Activated T-cell treated with anti-CD3 and anti-CD28 coated beads, Interleukin-2, amount 50 U/mL, for 24 hours (primary cell): Measurements from ENCODE around the gene LSM11.
"Not testable (repeated sequence)": the region's sequence is repeated elsewhere in the genome, so short reads cannot be mapped to it uniquely, and the experiment has no call there.

Experiments used
- DNase-seq: peaks from one replicate; pipeline ENCODE4 v3.0.0-alpha.2; 2020
- H3K27ac Mint-ChIP-seq: 2 replicates; pipeline ENCODE4 v1.8.0; 2020; ENCODE audit warnings: mild to moderate bottlenecking, mixed read lengths
- H3K27me3 Mint-ChIP-seq: 2 replicates; pipeline ENCODE4 v1.8.0; 2020; ENCODE audit warnings: mixed read lengths
- H3K36me3 Mint-ChIP-seq: 2 replicates; pipeline ENCODE4 v1.8.0; 2020; ENCODE audit warnings: low read depth, mixed read lengths
- H3K4me1 Mint-ChIP-seq: 2 replicates; pipeline ENCODE4 v1.8.0; 2020; ENCODE audit warnings: low read depth, mixed read lengths
- H3K4me3 Mint-ChIP-seq: 2 replicates; pipeline ENCODE4 v1.8.0; 2020; ENCODE audit warnings: mild to moderate bottlenecking, moderate library complexity, mixed read lengths
- H3K9me3 Mint-ChIP-seq: 2 replicates; pipeline ENCODE4 v1.8.0; 2020; ENCODE audit warnings: mixed read lengths

The LSM11 gene

GRCh38 chr5:157726607-157727006, 16.9 kb upstream of the LSM11 start:
- not testable (repeated sequence) for H3K27me3 Mint-ChIP-seq, H3K4me3 Mint-ChIP-seq, H3K9me3 Mint-ChIP-seq, H3K27ac Mint-ChIP-seq, DNase-seq
- H3K4me1 Mint-ChIP-seq: peaks cover 27% of the 10 kb centered on the region
- H3K36me3 Mint-ChIP-seq: peaks cover 15% of the 10 kb centered on the region

- not testable (repeated sequence) for H3K9me3 Mint-ChIP-seq, H3K4me3 Mint-ChIP-seq, DNase-seq, H3K27ac Mint-ChIP-seq, H3K27me3 Mint-ChIP-seq
- H3K4me1 Mint-ChIP-seq: peaks cover 38% of the 10 kb centered on the region
- peaks cover 24% of the 10 kb centered on the region for H3K36me3 Mint-ChIP-seq
Measured at GRCh38 chr5:157727858-157728257, 15.7 kb upstream of the LSM11 start.

DNA sequence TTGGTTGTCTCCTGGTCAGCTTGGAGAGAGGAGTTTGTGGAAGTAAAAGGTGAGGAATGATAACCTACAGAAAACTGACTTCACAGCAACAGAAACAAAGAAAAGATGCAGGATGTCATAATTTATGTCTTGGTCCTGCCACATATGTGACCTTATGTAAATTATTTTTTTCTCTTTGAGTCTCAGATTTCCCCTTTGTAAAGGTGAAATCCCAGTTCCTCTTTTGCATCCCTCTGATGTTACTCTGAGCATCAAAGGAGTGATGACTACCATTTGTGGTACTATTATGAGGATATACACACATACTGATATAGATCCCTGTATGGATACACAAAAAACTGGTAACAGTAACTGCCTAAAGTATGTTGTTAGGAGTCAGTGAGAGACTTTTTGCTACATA, 13.7 kb upstream of the LSM11 start:
- H3K4me3 Mint-ChIP-seq: peak overlapping the region; percentile 96
- H3K27me3 Mint-ChIP-seq: no peaks in the 10 kb centered on the region
- H3K36me3 Mint-ChIP-seq: peaks cover 42% of the 10 kb centered on the region
- H3K4me1 Mint-ChIP-seq: peaks cover 39% of the 10 kb centered on the region
- H3K9me3 Mint-ChIP-seq: no peaks in the 10 kb centered on the region
- peak overlapping the region; percentile 100 for H3K27ac Mint-ChIP-seq
- no peak for DNase-seq

- Mint-ChIP-seq H3K36me3 (peaks cover 52% of the 10 kb centered on the region), H3K4me3 (peak overlapping the region; percentile 96), H3K9me3 (no peaks in the 10 kb centered on the region), H3K4me1 (peaks cover 39% of the 10 kb centered on the region), H3K27me3 (no peaks in the 10 kb centered on the region), H3K27ac (peak overlapping the region; percentile 100)
- no peak for DNase-seq
Measured at GRCh38 chr5:157730900-157731271, 12.6 kb upstream of the LSM11 start.

GRCh38 chr5:157731272-157732129, 12.0 kb upstream of the LSM11 start, which contains the start of gene THG1L:
Gene THG1L, plus strand, starts transcription at chr5:157731420. Its CDS starts 21 bp downstream, at chr5:157731441.
- Mint-ChIP-seq H3K9me3 (no peaks in the 10 kb centered on the region), H3K4me1 (peaks cover 35% of the 10 kb centered on the region), H3K27ac (peak within 1 kb of the TSS; percentile 100), H3K36me3 (peaks cover 56% of the 10 kb centered on the region), H3K4me3 (peak within 1 kb of the TSS; percentile 96), H3K27me3 (no peaks in the 10 kb centered on the region)
- DNase-seq: peak; percentile 99

DNA sequence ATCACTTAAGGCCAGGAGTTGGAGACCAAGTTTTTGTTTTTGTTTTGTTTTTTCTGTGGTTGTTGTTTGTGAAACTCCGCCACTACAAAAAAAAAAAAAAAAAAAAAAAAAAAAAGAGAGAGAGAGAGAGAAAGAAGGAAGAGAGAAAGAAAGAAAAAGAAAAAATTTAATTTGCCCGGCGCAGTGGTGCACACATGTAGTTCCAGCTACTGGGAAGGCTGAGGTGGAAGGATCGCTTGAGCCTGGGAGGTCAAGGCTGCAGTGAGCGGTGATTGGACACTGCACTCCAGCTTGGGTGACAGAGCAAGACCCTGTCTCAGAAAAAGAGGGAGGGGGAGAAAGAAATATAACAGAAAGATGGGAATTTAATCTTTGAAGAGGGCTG, 11.4 kb upstream of the LSM11 start:
- DNase-seq: no peak
- Mint-ChIP-seq H3K4me3 (peak overlapping the region; percentile 96), H3K4me1 (peaks cover 35% of the 10 kb centered on the region), H3K27ac (peak overlapping the region; percentile 100), H3K36me3 (peaks cover 60% of the 10 kb centered on the region), H3K9me3 (no peaks in the 10 kb centered on the region), H3K27me3 (no peaks in the 10 kb centered on the region)

DNA sequence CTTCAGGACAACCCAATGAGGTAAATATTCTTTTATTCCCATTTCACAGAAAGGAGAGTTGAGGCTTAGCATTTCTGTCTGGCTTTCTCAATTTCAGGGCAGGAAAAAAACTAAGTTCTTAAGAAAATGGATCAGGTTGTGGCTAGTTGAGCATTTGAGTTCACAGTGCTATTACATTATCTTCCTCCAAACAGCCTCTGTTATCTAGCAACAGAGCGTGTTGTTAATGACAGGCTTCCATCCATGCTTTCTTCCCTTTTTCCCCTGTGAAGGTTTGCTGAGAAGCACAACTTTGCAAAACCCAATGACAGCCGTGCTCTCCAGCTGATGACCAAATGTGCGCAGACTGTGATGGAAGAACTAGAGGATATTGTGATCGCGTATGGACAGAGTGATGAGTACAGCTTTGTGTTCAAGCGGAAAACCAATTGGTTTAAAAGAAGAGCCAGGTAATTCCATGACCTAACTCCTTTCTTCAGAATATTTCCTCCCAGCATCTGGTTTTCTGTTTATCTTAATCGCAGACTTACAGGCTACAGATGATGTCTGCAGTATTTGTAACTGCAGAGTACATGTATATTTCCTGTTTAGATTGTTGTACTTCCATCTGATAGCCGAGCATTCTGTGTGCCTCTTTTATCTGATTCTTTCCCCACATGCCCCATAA, 10.8 kb upstream of the LSM11 start:
- peaks cover 35% of the 10 kb centered on the region for H3K4me1 Mint-ChIP-seq
- H3K27ac Mint-ChIP-seq: peak overlapping the region; percentile 2
- DNase-seq: no peak
- peak overlapping the region; percentile 96 for H3K4me3 Mint-ChIP-seq
- H3K27me3 Mint-ChIP-seq: no peaks in the 10 kb centered on the region
- H3K9me3 Mint-ChIP-seq: no peaks in the 10 kb centered on the region
- H3K36me3 Mint-ChIP-seq: peaks cover 66% of the 10 kb centered on the region

DNA sequence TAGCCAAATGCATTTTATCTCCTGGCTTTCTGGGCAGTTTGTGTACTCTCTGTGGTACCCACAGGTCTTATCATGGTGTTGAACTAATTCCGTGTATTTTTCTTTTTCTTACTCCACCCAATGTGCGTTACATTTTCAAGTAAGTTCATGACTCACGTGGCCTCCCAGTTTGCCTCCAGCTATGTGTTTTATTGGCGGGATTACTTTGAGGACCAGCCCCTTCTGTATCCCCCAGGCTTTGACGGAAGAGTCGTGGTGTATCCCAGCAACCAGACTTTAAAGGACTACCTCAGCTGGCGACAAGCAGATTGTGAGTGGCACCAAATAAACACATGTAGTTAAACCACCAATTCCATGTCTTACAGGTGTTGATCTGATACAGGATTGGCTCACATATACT, 9.1 kb upstream of the LSM11 start:
- Mint-ChIP-seq H3K36me3 (peaks cover 75% of the 10 kb centered on the region), H3K27me3 (no peaks in the 10 kb centered on the region), H3K27ac (no peak overlapping the region), H3K4me3 (no peak overlapping the region), H3K9me3 (no peaks in the 10 kb centered on the region), H3K4me1 (peaks cover 33% of the 10 kb centered on the region)
- no peak for DNase-seq

GRCh38 chr5:157735991-157736390, 7.5 kb upstream of the LSM11 start:
- Mint-ChIP-seq H3K27ac (no peak overlapping the region), H3K27me3 (no peaks in the 10 kb centered on the region), H3K9me3 (no peaks in the 10 kb centered on the region), H3K4me3 (no peak overlapping the region), H3K4me1 (peaks cover 18% of the 10 kb centered on the region), H3K36me3 (peaks cover 88% of the 10 kb centered on the region)
- DNase-seq: no peak

- no peak for DNase-seq
- Mint-ChIP-seq H3K27ac (no peak overlapping the region), H3K36me3 (peaks cover 58% of the 10 kb centered on the region), H3K4me3 (no peak overlapping the region), H3K4me1 (peaks cover 13% of the 10 kb centered on the region), H3K27me3 (no peaks in the 10 kb centered on the region), H3K9me3 (no peaks in the 10 kb centered on the region)
Measured at GRCh38 chr5:157739388-157740228, 3.9 kb upstream of the LSM11 start.

DNA sequence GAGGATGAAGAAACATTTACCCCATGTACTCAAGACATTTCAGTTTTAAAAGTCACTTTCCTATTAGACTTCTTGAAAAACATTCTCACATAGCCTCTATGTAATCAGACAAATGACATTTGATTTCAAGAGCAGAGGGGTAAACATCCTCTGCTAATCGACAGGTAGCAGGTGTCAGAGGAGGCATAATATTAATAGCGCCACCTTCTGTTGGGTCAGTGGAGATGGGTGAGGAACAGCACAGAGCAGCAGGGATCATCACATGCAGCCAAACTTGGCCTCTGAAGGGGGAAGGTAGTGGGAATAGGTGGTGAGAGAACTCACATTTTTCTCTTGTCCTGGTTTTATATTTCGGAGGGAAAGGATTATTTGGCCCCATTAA, 3.3 kb upstream of the LSM11 start:
- Mint-ChIP-seq H3K27me3 (no peaks in the 10 kb centered on the region), H3K27ac (no peak overlapping the region), H3K9me3 (no peaks in the 10 kb centered on the region), H3K36me3 (peaks cover 54% of the 10 kb centered on the region), H3K4me3 (no peak overlapping the region), H3K4me1 (peaks cover 17% of the 10 kb centered on the region)
- DNase-seq: no peak

- H3K4me3 Mint-ChIP-seq: no peak overlapping the region
- H3K27me3 Mint-ChIP-seq: no peaks in the 10 kb centered on the region
- H3K9me3 Mint-ChIP-seq: no peaks in the 10 kb centered on the region
- H3K36me3 Mint-ChIP-seq: peaks cover 50% of the 10 kb centered on the region
- H3K4me1 Mint-ChIP-seq: peaks cover 22% of the 10 kb centered on the region
- no peak overlapping the region for H3K27ac Mint-ChIP-seq
- no peak for DNase-seq
Measured at GRCh38 chr5:157741131-157741530, 2.4 kb upstream of the LSM11 start.

- Mint-ChIP-seq H3K9me3 (no peaks in the 10 kb centered on the region), H3K4me3 (peak overlapping the region; percentile 85)
Measured at GRCh38 chr5:157744051-157745011, 819 bp downstream of the LSM11 start.

More at GRCh38 chr5:157744051-157745011, 819 bp downstream of the LSM11 start:
- Mint-ChIP-seq H3K36me3 (peaks cover 35% of the 10 kb centered on the region), H3K27ac (peak overlapping the region; percentile 92), H3K27me3 (no peaks in the 10 kb centered on the region), H3K4me1 (peaks cover 49% of the 10 kb centered on the region)
- peak; percentile 56 for DNase-seq
